SK-N-SH treated with all-trans-retinoic acid at 6 μM for 48 hours (cell line): ENCODE measurements around the gene TCAP.

Experiments used
- ATAC-seq: fragments of 200-7000 bp; cut with Tn5 transposase; 3 replicates; pipeline ENCODE4 v1.9.1; 2020; ENCODE audit warnings: mild to moderate bottlenecking, moderate library complexity
- ARNTL ChIP-seq: fragments of 450-650 bp; formaldehyde crosslinking; IDR thresholded peaks from 2 replicates; pipeline ENCODE4 v1.5.0; 2020; ENCODE audit warnings: low read depth, mild to moderate bottlenecking, moderate library complexity, borderline replicate concordance
- BACH2 ChIP-seq: fragments of 250-450 bp; sonication (Bioruptor Pico); IDR thresholded peaks from 2 replicates; pipeline ENCODE4 v1.9.0; 2021; ENCODE audit warnings: mild to moderate bottlenecking, borderline replicate concordance
- CSDC2 ChIP-seq: fragments of 250-450 bp; sonication (Bioruptor Pico); IDR thresholded peaks from 2 replicates; pipeline ENCODE4 v1.5.0; 2020; ENCODE audit warnings: mild to moderate bottlenecking, moderate library complexity
- ESRRG ChIP-seq: fragments of 250-450 bp; sonication (Bioruptor Pico); IDR thresholded peaks from 2 replicates; pipeline ENCODE4 v1.6.1; 2021; ENCODE audit warnings: mild to moderate bottlenecking
- GLIS3 ChIP-seq: fragments of 250-450 bp; sonication (Bioruptor Pico); IDR thresholded peaks from 2 replicates; pipeline ENCODE4 v1.5.0; 2020; ENCODE audit warnings: mild to moderate bottlenecking, moderate library complexity
- OSR1 ChIP-seq: fragments of 250-450 bp; sonication (Bioruptor Pico); IDR thresholded peaks from 2 replicates; pipeline ENCODE4 v1.8.0; 2022; ENCODE audit warnings: moderate library complexity, mild to moderate bottlenecking, inconsistent platforms
- PPARA ChIP-seq: fragments of 250-450 bp; sonication (Bioruptor Pico); IDR thresholded peaks from 2 replicates; pipeline ENCODE4 v1.5.0; 2020; ENCODE audit warnings: mild to moderate bottlenecking, borderline replicate concordance
- RARB ChIP-seq: fragments of 250-450 bp; sonication (Bioruptor Pico); IDR thresholded peaks from 2 replicates; pipeline ENCODE4 v1.8.0; 2021; ENCODE audit warnings: mild to moderate bottlenecking, moderate library complexity
- TCF4 ChIP-seq: fragments of 250-450 bp; sonication (Bioruptor Pico); IDR thresholded peaks from 2 replicates; pipeline ENCODE4 v1.8.0; 2021; ENCODE audit warnings: mild to moderate bottlenecking, moderate library complexity, borderline replicate concordance
- TOX ChIP-seq: fragments of 250-450 bp; sonication (Bioruptor Pico); IDR thresholded peaks from 2 replicates; pipeline ENCODE4 v1.8.0; 2021; ENCODE audit warnings: mild to moderate bottlenecking, moderate library complexity, borderline replicate concordance
- ZC3H10 ChIP-seq: fragments of 250-450 bp; sonication (Bioruptor Pico); IDR thresholded peaks from 2 replicates; pipeline ENCODE4 v1.5.1; 2021; ENCODE audit warnings: mild to moderate bottlenecking, moderate library complexity
- ZFP3 ChIP-seq: fragments of 250-450 bp; sonication (Bioruptor Pico); IDR thresholded peaks from 2 replicates; pipeline ENCODE4 v1.5.0; 2020; ENCODE audit warnings: mild to moderate bottlenecking, moderate library complexity
- ZFP30 ChIP-seq: fragments of 450-650 bp; formaldehyde crosslinking; IDR thresholded peaks from 2 replicates; pipeline ENCODE4 v1.5.0; 2022; ENCODE audit warnings: mild to moderate bottlenecking, moderate library complexity
- ZNF565 ChIP-seq: fragments of 450-650 bp; formaldehyde crosslinking; conservative IDR thresholded peaks from 2 replicates; pipeline ENCODE4 v1.5.0; 2020; ENCODE audit warnings: low read depth, mild to moderate bottlenecking, moderate library complexity
- ZNF70 ChIP-seq: fragments of 450-650 bp; formaldehyde crosslinking; IDR thresholded peaks from 2 replicates; pipeline ENCODE4 v1.5.0; 2020; ENCODE audit warnings: mild to moderate bottlenecking, moderate library complexity
- TF ChIP-seq, protein P1 (sequence below): fragments of 250-450 bp; sonication (Bioruptor Pico); IDR thresholded peaks from 2 replicates; pipeline ENCODE4 v1.8.0; 2021; ENCODE audit warnings: low read depth, mild to moderate bottlenecking, moderate library complexity, borderline replicate concordance
- TF ChIP-seq, protein P2 (sequence below): fragments of 250-450 bp; sonication (Bioruptor Pico); IDR thresholded peaks from 2 replicates; pipeline ENCODE4 v1.5.1; 2021; ENCODE audit warnings: mild to moderate bottlenecking, moderate library complexity
- TF ChIP-seq, protein P3 (sequence below): fragments of 250-450 bp; sonication (Bioruptor Pico); IDR thresholded peaks from 2 replicates; pipeline ENCODE4 v1.5.1; 2020; ENCODE audit warnings: low read depth, mild to moderate bottlenecking, moderate library complexity
- TF ChIP-seq, protein P4 (sequence below): fragments of 250-450 bp; sonication (Bioruptor Pico); IDR thresholded peaks from 2 replicates; pipeline ENCODE4 v1.5.0; 2020; ENCODE audit warnings: mild to moderate bottlenecking, moderate library complexity
- TF ChIP-seq, protein P5 (sequence below): fragments of 250-450 bp; sonication (Bioruptor Pico); IDR thresholded peaks from 2 replicates; pipeline ENCODE4 v1.8.0; 2020; ENCODE audit warnings: mild to moderate bottlenecking, moderate library complexity, borderline replicate concordance

TCAP gene

DNA sequence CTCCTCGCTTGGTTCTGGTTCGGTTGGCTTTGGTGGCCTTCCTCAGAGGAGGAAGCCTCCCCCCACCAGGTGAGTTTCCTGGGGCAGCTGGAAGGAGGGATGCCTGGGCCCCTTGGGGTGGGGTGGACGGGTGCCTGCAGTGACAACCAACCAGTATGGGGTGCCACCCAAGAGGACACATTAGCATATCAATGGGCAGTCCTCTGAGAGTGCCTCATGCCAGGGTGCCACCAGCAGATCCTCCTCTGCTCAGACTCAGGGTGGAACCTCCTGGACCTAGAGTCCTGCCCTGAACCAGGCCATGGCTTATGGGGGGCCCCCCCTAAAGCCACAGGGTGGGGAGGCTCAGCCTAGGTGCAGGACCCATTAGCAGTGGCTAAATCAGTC is 35.7 kb upstream of the TCAP start:
- TF ChIP-seq, protein P1, sequence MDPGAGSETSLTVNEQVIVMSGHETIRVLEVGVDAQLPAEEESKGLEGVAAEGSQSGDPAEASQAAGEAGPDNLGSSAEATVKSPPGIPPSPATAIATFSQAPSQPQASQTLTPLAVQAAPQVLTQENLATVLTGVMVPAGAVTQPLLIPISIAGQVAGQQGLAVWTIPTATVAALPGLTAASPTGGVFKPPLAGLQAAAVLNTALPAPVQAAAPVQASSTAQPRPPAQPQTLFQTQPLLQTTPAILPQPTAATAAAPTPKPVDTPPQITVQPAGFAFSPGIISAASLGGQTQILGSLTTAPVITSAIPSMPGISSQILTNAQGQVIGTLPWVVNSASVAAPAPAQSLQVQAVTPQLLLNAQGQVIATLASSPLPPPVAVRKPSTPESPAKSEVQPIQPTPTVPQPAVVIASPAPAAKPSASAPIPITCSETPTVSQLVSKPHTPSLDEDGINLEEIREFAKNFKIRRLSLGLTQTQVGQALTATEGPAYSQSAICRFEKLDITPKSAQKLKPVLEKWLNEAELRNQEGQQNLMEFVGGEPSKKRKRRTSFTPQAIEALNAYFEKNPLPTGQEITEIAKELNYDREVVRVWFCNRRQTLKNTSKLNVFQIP (CRISPR knock-in tag), result no peak
- TF ChIP-seq TOX (no peak), PPARA (no peak), RARB (CRISPR knock-in tag) (no peak), TCF4 (CRISPR knock-in tag) (no peak), CSDC2 (CRISPR knock-in tag) (no peak), ARNTL (CRISPR knock-in tag) (no peak), ZC3H10 (CRISPR knock-in tag) (no peak), GLIS3 (CRISPR knock-in tag) (no peak), ESRRG (CRISPR knock-in tag) (no peak), OSR1 (no peak), ZFP3 (CRISPR knock-in tag) (no peak), ZFP30 (CRISPR knock-in tag) (no peak), BACH2 (CRISPR knock-in tag) (no peak)
- TF ChIP-seq, protein P2, sequence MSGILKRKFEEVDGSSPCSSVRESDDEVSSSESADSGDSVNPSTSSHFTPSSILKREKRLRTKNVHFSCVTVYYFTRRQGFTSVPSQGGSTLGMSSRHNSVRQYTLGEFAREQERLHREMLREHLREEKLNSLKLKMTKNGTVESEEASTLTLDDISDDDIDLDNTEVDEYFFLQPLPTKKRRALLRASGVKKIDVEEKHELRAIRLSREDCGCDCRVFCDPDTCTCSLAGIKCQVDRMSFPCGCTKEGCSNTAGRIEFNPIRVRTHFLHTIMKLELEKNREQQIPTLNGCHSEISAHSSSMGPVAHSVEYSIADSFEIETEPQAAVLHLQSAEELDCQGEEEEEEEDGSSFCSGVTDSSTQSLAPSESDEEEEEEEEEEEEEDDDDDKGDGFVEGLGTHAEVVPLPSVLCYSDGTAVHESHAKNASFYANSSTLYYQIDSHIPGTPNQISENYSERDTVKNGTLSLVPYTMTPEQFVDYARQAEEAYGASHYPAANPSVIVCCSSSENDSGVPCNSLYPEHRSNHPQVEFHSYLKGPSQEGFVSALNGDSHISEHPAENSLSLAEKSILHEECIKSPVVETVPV (CRISPR knock-in tag), result no peak
- TF ChIP-seq, protein P3, sequence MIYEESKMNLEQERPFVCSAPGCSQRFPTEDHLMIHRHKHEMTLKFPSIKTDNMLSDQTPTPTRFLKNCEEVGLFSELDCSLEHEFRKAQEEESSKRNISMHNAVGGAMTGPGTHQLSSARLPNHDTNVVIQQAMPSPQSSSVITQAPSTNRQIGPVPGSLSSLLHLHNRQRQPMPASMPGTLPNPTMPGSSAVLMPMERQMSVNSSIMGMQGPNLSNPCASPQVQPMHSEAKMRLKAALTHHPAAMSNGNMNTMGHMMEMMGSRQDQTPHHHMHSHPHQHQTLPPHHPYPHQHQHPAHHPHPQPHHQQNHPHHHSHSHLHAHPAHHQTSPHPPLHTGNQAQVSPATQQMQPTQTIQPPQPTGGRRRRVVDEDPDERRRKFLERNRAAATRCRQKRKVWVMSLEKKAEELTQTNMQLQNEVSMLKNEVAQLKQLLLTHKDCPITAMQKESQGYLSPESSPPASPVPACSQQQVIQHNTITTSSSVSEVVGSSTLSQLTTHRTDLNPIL (CRISPR knock-in tag), result no peak
- TF ChIP-seq, protein P4, sequence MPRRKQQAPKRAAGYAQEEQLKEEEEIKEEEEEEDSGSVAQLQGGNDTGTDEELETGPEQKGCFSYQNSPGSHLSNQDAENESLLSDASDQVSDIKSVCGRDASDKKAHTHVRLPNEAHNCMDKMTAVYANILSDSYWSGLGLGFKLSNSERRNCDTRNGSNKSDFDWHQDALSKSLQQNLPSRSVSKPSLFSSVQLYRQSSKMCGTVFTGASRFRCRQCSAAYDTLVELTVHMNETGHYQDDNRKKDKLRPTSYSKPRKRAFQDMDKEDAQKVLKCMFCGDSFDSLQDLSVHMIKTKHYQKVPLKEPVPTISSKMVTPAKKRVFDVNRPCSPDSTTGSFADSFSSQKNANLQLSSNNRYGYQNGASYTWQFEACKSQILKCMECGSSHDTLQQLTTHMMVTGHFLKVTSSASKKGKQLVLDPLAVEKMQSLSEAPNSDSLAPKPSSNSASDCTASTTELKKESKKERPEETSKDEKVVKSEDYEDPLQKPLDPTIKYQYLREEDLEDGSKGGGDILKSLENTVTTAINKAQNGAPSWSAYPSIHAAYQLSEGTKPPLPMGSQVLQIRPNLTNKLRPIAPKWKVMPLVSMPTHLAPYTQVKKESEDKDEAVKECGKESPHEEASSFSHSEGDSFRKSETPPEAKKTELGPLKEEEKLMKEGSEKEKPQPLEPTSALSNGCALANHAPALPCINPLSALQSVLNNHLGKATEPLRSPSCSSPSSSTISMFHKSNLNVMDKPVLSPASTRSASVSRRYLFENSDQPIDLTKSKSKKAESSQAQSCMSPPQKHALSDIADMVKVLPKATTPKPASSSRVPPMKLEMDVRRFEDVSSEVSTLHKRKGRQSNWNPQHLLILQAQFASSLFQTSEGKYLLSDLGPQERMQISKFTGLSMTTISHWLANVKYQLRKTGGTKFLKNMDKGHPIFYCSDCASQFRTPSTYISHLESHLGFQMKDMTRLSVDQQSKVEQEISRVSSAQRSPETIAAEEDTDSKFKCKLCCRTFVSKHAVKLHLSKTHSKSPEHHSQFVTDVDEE (CRISPR knock-in tag), result no peak
- TF ChIP-seq, protein P5, sequence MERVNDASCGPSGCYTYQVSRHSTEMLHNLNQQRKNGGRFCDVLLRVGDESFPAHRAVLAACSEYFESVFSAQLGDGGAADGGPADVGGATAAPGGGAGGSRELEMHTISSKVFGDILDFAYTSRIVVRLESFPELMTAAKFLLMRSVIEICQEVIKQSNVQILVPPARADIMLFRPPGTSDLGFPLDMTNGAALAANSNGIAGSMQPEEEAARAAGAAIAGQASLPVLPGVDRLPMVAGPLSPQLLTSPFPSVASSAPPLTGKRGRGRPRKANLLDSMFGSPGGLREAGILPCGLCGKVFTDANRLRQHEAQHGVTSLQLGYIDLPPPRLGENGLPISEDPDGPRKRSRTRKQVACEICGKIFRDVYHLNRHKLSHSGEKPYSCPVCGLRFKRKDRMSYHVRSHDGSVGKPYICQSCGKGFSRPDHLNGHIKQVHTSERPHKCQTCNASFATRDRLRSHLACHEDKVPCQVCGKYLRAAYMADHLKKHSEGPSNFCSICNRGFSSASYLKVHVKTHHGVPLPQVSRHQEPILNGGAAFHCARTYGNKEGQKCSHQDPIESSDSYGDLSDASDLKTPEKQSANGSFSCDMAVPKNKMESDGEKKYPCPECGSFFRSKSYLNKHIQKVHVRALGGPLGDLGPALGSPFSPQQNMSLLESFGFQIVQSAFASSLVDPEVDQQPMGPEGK (CRISPR knock-in tag), result no peak
- no peak for ATAC-seq

DNA sequence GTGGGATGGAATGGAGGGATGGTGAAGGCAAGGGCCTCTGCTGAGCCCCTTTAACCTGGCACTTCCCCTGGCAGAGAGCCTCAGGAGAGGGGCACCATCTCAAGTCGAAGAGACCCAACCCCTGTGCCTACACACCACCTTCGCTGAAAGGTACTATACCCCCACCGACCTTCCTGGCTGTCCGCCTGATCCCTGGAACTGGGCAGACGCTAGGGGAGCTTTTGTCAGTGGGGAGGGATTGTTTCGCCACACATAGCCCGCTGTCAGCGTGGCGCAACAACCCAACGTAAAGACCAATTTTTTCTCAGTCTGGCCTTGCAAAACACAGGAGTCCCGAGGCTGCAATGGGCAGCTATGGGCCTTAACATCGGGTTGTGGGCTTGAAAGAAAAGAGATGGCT is 35.3 kb upstream of the TCAP start:
- ATAC-seq, result no peak
- no peak for TF ChIP-seq ZFP3 (CRISPR knock-in tag)
- no peak for TF ChIP-seq BACH2 (CRISPR knock-in tag)
- no peak for TF ChIP-seq ZNF565 (CRISPR knock-in tag)
- no peak for TF ChIP-seq ZNF70 (CRISPR knock-in tag)
- TF ChIP-seq PPARA, result no peak
- TF ChIP-seq TCF4 (CRISPR knock-in tag), result no peak
- no peak for TF ChIP-seq ESRRG (CRISPR knock-in tag)
- TF ChIP-seq RARB (CRISPR knock-in tag), result no peak
- TF ChIP-seq TOX, result no peak
- TF ChIP-seq GLIS3 (CRISPR knock-in tag), result no peak
- TF ChIP-seq CSDC2 (CRISPR knock-in tag), result no peak
- TF ChIP-seq ZC3H10 (CRISPR knock-in tag), result no peak
- no peak for TF ChIP-seq ARNTL (CRISPR knock-in tag)
- TF ChIP-seq, protein P5 (CRISPR knock-in tag), result no peak
- TF ChIP-seq, protein P2 (CRISPR knock-in tag), result no peak
- TF ChIP-seq, protein P4 (CRISPR knock-in tag), result no peak
- TF ChIP-seq, protein P1 (CRISPR knock-in tag), result no peak
